ENCODE data around the gene TNNT3. TPM values are rescaled to one million over a fixed set of nuclear protein-coding genes. Genes with fewer than 3 reads are reported as not detected.
"Not testable (repeated sequence)": the region's sequence is repeated elsewhere in the genome, so short reads cannot be mapped to it uniquely, and the experiment has no call there.

TNNT3 gene
- total RNA-seq, 1 experiment from 2014 or later: not detected

GRCh38 chr11:1881442-1882264 lies 37.9 kb upstream of the TNNT3 start:
- DNase-seq (ENCODE audit: low read depth): no peak

GRCh38 chr11:1882265-1883238 lies 37.0 kb upstream of the TNNT3 start:
- DNase-seq (ENCODE audit: low read depth): peak; percentile 46

GRCh38 chr11:1883346-1884302 lies 35.9 kb upstream of the TNNT3 start:
- no peak for DNase-seq (ENCODE audit: low read depth)

- DNase-seq (ENCODE audit: low read depth): no peak
These were observed 35.2 kb upstream of the TNNT3 start for GRCh38 chr11:1884303-1884700.

GRCh38 chr11:1886551-1886950 lies 33.0 kb upstream of the TNNT3 start:
- not testable (repeated sequence) for DNase-seq (ENCODE audit: low read depth)

- DNase-seq (ENCODE audit: low read depth): no peak
These were observed 31.8 kb upstream of the TNNT3 start for GRCh38 chr11:1887451-1888346.

- no peak for DNase-seq (ENCODE audit: low read depth)
These were observed 31.2 kb upstream of the TNNT3 start for GRCh38 chr11:1888347-1888753.

- DNase-seq (ENCODE audit: low read depth): no peak
These were observed 30.7 kb upstream of the TNNT3 start for GRCh38 chr11:1888811-1889210.

- no peak for DNase-seq (ENCODE audit: low read depth)
These were observed 30.1 kb upstream of the TNNT3 start for GRCh38 chr11:1889224-1889930.

- no peak for DNase-seq (ENCODE audit: low read depth)
These were observed 29.3 kb upstream of the TNNT3 start for GRCh38 chr11:1889941-1890855.

GRCh38 chr11:1890856-1891830 lies 28.4 kb upstream of the TNNT3 start:
- no peak for DNase-seq (ENCODE audit: low read depth)

GRCh38 chr11:1891831-1892115 lies 27.7 kb upstream of the TNNT3 start, which contains the start of gene PRR33:
TSS of gene PRR33 (minus strand) at chr11:1891895. CDS start at chr11:1890584, 1,311 bp downstream.
- no peak for DNase-seq (ENCODE audit: low read depth)

- no peak for DNase-seq (ENCODE audit: low read depth)
These were observed 27.4 kb upstream of the TNNT3 start for GRCh38 chr11:1892116-1892515.

GRCh38 chr11:1892558-1892957 lies 26.9 kb upstream of the TNNT3 start:
- no peak for DNase-seq (ENCODE audit: low read depth)

GRCh38 chr11:1893581-1894359 lies 25.7 kb upstream of the TNNT3 start:
- DNase-seq (ENCODE audit: low read depth): no peak

GRCh38 chr11:1894759-1895158 lies 24.7 kb upstream of the TNNT3 start:
- DNase-seq (ENCODE audit: low read depth): no peak

GRCh38 chr11:1896468-1896867 lies 23.0 kb upstream of the TNNT3 start:
- no peak for DNase-seq (ENCODE audit: low read depth)
